Stimulated activated CD8-positive, alpha-beta memory T cell treated with anti-CD3 and anti-CD28 coated beads, Interleukin-7, amount 100 ng/mL, for 1 hour (primary cell): ENCODE data around the gene CFAP97D1.
"Not testable (repeated sequence)": the region's sequence is repeated elsewhere in the genome, so short reads cannot be mapped to it uniquely, and the experiment has no call there.

Experiments used
- DNase-seq, 2 donors: peaks; one replicate each; pipeline ENCODE4 v3.0.0-alpha.2; 2020; ENCODE audit warnings: low read depth in 2 of 2

Gene CFAP97D1

GRCh38 chr17:43798024-43798423 is 17.8 kb downstream of the CFAP97D1 start:
- DNase-seq: not testable (repeated sequence)

- DNase-seq: no peak
Observed at GRCh38 chr17:43799047-43799446, 18.8 kb downstream of the CFAP97D1 start.

- DNase-seq: no peak
Observed at GRCh38 chr17:43800736-43801135, 20.5 kb downstream of the CFAP97D1 start.

GRCh38 chr17:43801844-43802243 is 21.6 kb downstream of the CFAP97D1 start:
- DNase-seq: no peak

- DNase-seq: no peak
Observed at GRCh38 chr17:43803758-43804157, 23.5 kb downstream of the CFAP97D1 start.

GRCh38 chr17:43805117-43805516 is 24.9 kb downstream of the CFAP97D1 start:
- DNase-seq: no peak

GRCh38 chr17:43808076-43808475 is 27.8 kb downstream of the CFAP97D1 start:
- no peak for DNase-seq

GRCh38 chr17:43809121-43809520 is 28.9 kb downstream of the CFAP97D1 start:
- no peak for DNase-seq

GRCh38 chr17:43810226-43810715 is 30.0 kb downstream of the CFAP97D1 start:
- DNase-seq: no peak

- no peak for DNase-seq
Observed at GRCh38 chr17:43810823-43811222, 30.6 kb downstream of the CFAP97D1 start.

GRCh38 chr17:43812396-43813265 is 32.4 kb downstream of the CFAP97D1 start:
- DNase-seq: no peak

- DNase-seq: no peak
Observed at GRCh38 chr17:43813386-43813785, 33.2 kb downstream of the CFAP97D1 start.

- no peak for DNase-seq
Observed at GRCh38 chr17:43814026-43814425, 33.8 kb downstream of the CFAP97D1 start.

GRCh38 chr17:43814714-43815113 is 34.5 kb downstream of the CFAP97D1 start:
- no peak for DNase-seq

GRCh38 chr17:43816336-43817320 is 36.4 kb downstream of the CFAP97D1 start:
- no peak for DNase-seq

GRCh38 chr17:43817826-43818225 is 37.6 kb downstream of the CFAP97D1 start:
- DNase-seq: no peak

GRCh38 chr17:43818966-43819365 is 38.7 kb downstream of the CFAP97D1 start:
- DNase-seq: no peak

- DNase-seq: no peak
Observed at GRCh38 chr17:43820759-43821158, 40.5 kb downstream of the CFAP97D1 start.

GRCh38 chr17:43822570-43823190 is 42.4 kb downstream of the CFAP97D1 start:
- no peak for DNase-seq

- no peak for DNase-seq
Observed at GRCh38 chr17:43823350-43824084, 43.3 kb downstream of the CFAP97D1 start.

GRCh38 chr17:43825567-43825966 is 45.3 kb downstream of the CFAP97D1 start:
- DNase-seq: no peak
